Thoracic aorta (tissue), 2 donors: ENCODE measurements around the gene TPST1. TPM values are rescaled to one million over a fixed set of nuclear protein-coding genes. Genes with fewer than 3 reads are reported as not detected.

ENCODE experiments used
- ATAC-seq: fragments of 150-250 bp; one replicate; pipeline ENCODE4 v1.8.0; 2017; ENCODE audit warnings: low read depth; ENCODE audit not compliant: insufficient number of reproducible peaks, low FRiP score
- DNase-seq: peaks from one replicate; pipeline ENCODE4 v3.0.0-alpha.2; 2020; ENCODE audit warnings: low spot score
- H3K27ac ChIP-seq, 2 donors: fragments of 200-600 bp; sonication (generic); 1 replicate in 1 of 2; 2 replicates in 1 of 2; pipeline ENCODE4 v1.5.1; 2016; ENCODE audit warnings: mild to moderate bottlenecking in 2 of 2, moderate library complexity in 2 of 2
- H3K27me3 ChIP-seq: fragments of 200-600 bp; sonication (generic); replicated peaks from 2 replicates; pipeline ENCODE4 v1.6.0; 2016; ENCODE audit warnings: mild to moderate bottlenecking; ENCODE audit not compliant: insufficient read depth
- H3K36me3 ChIP-seq: fragments of 200-600 bp; sonication (generic); one replicate; pipeline ENCODE4 v1.5.1; 2016
- H3K4me1 ChIP-seq, 2 donors: fragments of 200-600 bp; sonication (generic); 1 replicate in 1 of 2; 2 replicates in 1 of 2; pipeline versions ENCODE4 v1.5.1 to v1.6.0; 2016; ENCODE audit warnings: low read depth in 2 of 2, mild to moderate bottlenecking in 1 of 2; ENCODE audit not compliant: control insufficient read depth in 1 of 2
- H3K4me3 ChIP-seq: fragments of 200-600 bp; sonication (generic); 2 replicates; pipeline ENCODE4 v1.5.1; 2016; ENCODE audit warnings: mild to moderate bottlenecking
- H3K9me3 ChIP-seq: fragments of 200-600 bp; sonication (generic); 2 replicates; pipeline ENCODE4 v1.5.1; 2016
- CTCF ChIP-seq: fragments of 200-600 bp; sonication (generic); IDR thresholded peaks from one replicate; pipeline ENCODE4 v1.5.1; 2019; ENCODE audit warnings: antibody characterized with exemption
- total RNA-seq, 2 donors: library from RNA; depleted of rRNA; stranded (reverse); fragments of >200 nt; gene quantifications; one replicate each; pipeline versions ENCODE4 v1.1.0 to v1.2.3, GENCODE V29; 2016

The TPST1 gene
- total RNA-seq, 2 donors from 2014 or later: 18.1 to 25.4 TPM

- no peaks in the 10 kb centered on the region for H3K9me3 ChIP-seq
- no peak overlapping the region for H3K27ac ChIP-seq
- no peak overlapping the region for H3K4me3 ChIP-seq
- ATAC-seq (no peak), DNase-seq (no peak)
- H3K27me3 ChIP-seq: no peaks in the 10 kb centered on the region
- H3K4me1 ChIP-seq: no peaks in the 10 kb centered on the region
- TF ChIP-seq CTCF: no peak
- no peaks in the 10 kb centered on the region for H3K36me3 ChIP-seq
Measured at GRCh38 chr7:66188645-66189044, 16.5 kb upstream of the TPST1 start.

- Histone ChIP-seq H3K36me3 (no peaks in the 10 kb centered on the region), H3K4me3 (no peak overlapping the region), H3K27ac (no peak overlapping the region), H3K27me3 (no peaks in the 10 kb centered on the region), H3K9me3 (no peaks in the 10 kb centered on the region), H3K4me1 (no peaks in the 10 kb centered on the region)
- DNase-seq (no peak), ATAC-seq (no peak)
- TF ChIP-seq CTCF: no peak
Measured at GRCh38 chr7:66189695-66190503, 15.2 kb upstream of the TPST1 start.

- DNase-seq (no peak), ATAC-seq (no peak)
- H3K4me3 ChIP-seq: no peak overlapping the region
- H3K4me1 ChIP-seq: no peaks in the 10 kb centered on the region
- no peak for TF ChIP-seq CTCF
- H3K27me3 ChIP-seq: no peaks in the 10 kb centered on the region
- no peak overlapping the region for H3K27ac ChIP-seq
- no peaks in the 10 kb centered on the region for H3K9me3 ChIP-seq
- H3K36me3 ChIP-seq: no peaks in the 10 kb centered on the region
Measured at GRCh38 chr7:66190504-66190857, 14.7 kb upstream of the TPST1 start.

GRCh38 chr7:66193146-66193725 lies 11.9 kb upstream of the TPST1 start:
- Histone ChIP-seq H3K4me1 (peaks cover 0 to under 1% of the 10 kb centered on the region in 2 donors), H3K4me3 (no peak overlapping the region), H3K27me3 (no peaks in the 10 kb centered on the region), H3K27ac (no peak overlapping the region), H3K9me3 (no peaks in the 10 kb centered on the region), H3K36me3 (no peaks in the 10 kb centered on the region)
- ATAC-seq (no peak), DNase-seq (no peak)
- no peak for TF ChIP-seq CTCF

GRCh38 chr7:66198469-66198868 lies 6.7 kb upstream of the TPST1 start:
- no peak for TF ChIP-seq CTCF
- ATAC-seq (no peak), DNase-seq (no peak)

More at GRCh38 chr7:66198469-66198868, 6.7 kb upstream of the TPST1 start:
- Histone ChIP-seq H3K4me3 (no peak overlapping the region), H3K9me3 (no peaks in the 10 kb centered on the region), H3K36me3 (no peaks in the 10 kb centered on the region), H3K27me3 (no peaks in the 10 kb centered on the region), H3K4me1 (peaks cover 0 to 8% of the 10 kb centered on the region in 2 donors), H3K27ac (no peak overlapping the region)
